GM23338 (cell line): ENCODE measurements around the gene TMEM252.

Experiments used
- CREB1 ChIP-seq: fragments of 250-450 bp; sonication (Bioruptor Pico); IDR thresholded peaks from 2 replicates; pipeline ENCODE4 v1.5.0; 2020; ENCODE audit warnings: low read depth, mild to moderate bottlenecking, moderate library complexity
- EZH2 ChIP-seq: fragments of 200-600 bp; sonication (generic); IDR thresholded peaks from one replicate; pipeline ENCODE4 v1.8.0; 2017; ENCODE audit warnings: antibody characterized with exemption, mild to moderate bottlenecking, low read depth; ENCODE audit not compliant: unreplicated experiment
- EZH2phosphoT487 ChIP-seq: fragments of 200-600 bp; sonication (generic); IDR thresholded peaks from one replicate; pipeline ENCODE4 v1.8.1; 2018; ENCODE audit warnings: antibody characterized with exemption; ENCODE audit not compliant: unreplicated experiment
- POLR2AphosphoS5 ChIP-seq: IDR thresholded peaks from 2 replicates; pipeline ENCODE4 v1.6.1; 2016; ENCODE audit warnings: antibody characterized with exemption, low read depth
- ZNF114 ChIP-seq: fragments of 250-450 bp; sonication (Bioruptor Pico); IDR thresholded peaks from 2 replicates; pipeline ENCODE4 v1.5.0; 2020; ENCODE audit warnings: mild to moderate bottlenecking, moderate library complexity
- TF ChIP-seq, protein P1 (sequence below), 2 experiments: fragments of 200-600 bp in 1 of 2; sonication (generic) in 1 of 2; conservative IDR thresholded peaks; 2 replicates each; pipeline versions ENCODE4 v1.5.1 to v1.6.1; 2016 to 2017; ENCODE audit warnings: antibody characterized with exemption in 2 of 2, low read depth in 2 of 2, mild to moderate bottlenecking in 2 of 2, moderate library complexity in 1 of 2
- TF ChIP-seq, protein P2 (sequence below): IDR thresholded peaks from one replicate; pipeline ENCODE4 v1.6.1; 2018; ENCODE audit warnings: antibody characterized with exemption; ENCODE audit not compliant: unreplicated experiment

DNA sequence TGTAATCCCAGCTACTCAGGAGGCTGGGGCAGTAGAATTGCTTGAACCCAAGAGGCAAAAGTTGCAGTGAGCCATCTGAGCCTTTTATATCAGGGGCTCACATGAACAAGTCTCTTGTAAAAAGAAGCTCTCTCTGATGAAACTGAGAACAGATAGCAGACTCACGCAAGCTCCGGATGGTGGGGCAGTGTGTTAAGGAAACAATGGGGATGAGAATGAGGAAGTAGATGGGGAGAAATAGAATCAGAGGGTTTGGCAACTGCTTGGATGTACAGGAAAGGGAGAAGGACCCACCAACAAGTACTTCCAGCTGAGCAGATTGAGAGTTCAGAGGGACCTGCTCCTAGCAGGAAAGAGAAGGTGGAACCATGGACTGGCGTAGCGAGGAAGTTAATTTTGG, 18.6 kb downstream of the TMEM252 start:
- TF ChIP-seq EZH2 (no peak), ZNF114 (CRISPR knock-in tag) (no peak), POLR2AphosphoS5 (no peak), CREB1 (CRISPR knock-in tag) (no peak), EZH2phosphoT487 (no peak)
- TF ChIP-seq, protein P1, sequence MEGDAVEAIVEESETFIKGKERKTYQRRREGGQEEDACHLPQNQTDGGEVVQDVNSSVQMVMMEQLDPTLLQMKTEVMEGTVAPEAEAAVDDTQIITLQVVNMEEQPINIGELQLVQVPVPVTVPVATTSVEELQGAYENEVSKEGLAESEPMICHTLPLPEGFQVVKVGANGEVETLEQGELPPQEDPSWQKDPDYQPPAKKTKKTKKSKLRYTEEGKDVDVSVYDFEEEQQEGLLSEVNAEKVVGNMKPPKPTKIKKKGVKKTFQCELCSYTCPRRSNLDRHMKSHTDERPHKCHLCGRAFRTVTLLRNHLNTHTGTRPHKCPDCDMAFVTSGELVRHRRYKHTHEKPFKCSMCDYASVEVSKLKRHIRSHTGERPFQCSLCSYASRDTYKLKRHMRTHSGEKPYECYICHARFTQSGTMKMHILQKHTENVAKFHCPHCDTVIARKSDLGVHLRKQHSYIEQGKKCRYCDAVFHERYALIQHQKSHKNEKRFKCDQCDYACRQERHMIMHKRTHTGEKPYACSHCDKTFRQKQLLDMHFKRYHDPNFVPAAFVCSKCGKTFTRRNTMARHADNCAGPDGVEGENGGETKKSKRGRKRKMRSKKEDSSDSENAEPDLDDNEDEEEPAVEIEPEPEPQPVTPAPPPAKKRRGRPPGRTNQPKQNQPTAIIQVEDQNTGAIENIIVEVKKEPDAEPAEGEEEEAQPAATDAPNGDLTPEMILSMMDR (conservative IDR thresholded peaks at IDR 0.05; ENCODE audit: low read depth in 2 of 2) = no peak
- TF ChIP-seq, protein P2, sequence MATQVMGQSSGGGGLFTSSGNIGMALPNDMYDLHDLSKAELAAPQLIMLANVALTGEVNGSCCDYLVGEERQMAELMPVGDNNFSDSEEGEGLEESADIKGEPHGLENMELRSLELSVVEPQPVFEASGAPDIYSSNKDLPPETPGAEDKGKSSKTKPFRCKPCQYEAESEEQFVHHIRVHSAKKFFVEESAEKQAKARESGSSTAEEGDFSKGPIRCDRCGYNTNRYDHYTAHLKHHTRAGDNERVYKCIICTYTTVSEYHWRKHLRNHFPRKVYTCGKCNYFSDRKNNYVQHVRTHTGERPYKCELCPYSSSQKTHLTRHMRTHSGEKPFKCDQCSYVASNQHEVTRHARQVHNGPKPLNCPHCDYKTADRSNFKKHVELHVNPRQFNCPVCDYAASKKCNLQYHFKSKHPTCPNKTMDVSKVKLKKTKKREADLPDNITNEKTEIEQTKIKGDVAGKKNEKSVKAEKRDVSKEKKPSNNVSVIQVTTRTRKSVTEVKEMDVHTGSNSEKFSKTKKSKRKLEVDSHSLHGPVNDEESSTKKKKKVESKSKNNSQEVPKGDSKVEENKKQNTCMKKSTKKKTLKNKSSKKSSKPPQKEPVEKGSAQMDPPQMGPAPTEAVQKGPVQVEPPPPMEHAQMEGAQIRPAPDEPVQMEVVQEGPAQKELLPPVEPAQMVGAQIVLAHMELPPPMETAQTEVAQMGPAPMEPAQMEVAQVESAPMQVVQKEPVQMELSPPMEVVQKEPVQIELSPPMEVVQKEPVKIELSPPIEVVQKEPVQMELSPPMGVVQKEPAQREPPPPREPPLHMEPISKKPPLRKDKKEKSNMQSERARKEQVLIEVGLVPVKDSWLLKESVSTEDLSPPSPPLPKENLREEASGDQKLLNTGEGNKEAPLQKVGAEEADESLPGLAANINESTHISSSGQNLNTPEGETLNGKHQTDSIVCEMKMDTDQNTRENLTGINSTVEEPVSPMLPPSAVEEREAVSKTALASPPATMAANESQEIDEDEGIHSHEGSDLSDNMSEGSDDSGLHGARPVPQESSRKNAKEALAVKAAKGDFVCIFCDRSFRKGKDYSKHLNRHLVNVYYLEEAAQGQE = no peak
